Tibial nerve (tissue), 3 donors: Measurements from ENCODE around the gene XKR8.

ENCODE experiments used
- CTCF ChIP-seq, 5 experiments: fragments of 200-600 bp in 3 of 5; fragments of 450-650 bp in 2 of 5; sonication (generic) in 3 of 5; IDR thresholded peaks; one replicate each; pipeline ENCODE4 v1.5.1; 2016 to 2019; ENCODE audit warnings: antibody characterized with exemption in 5 of 5, mild to moderate bottlenecking in 3 of 5, moderate library complexity in 2 of 5
- POLR2A ChIP-seq, 2 donors: fragments of 450-650 bp; IDR thresholded peaks; one replicate each; pipeline ENCODE4 v1.6.1; 2017; ENCODE audit warnings: antibody characterized with exemption in 2 of 2, mild to moderate bottlenecking in 2 of 2, moderate library complexity in 2 of 2

DNA sequence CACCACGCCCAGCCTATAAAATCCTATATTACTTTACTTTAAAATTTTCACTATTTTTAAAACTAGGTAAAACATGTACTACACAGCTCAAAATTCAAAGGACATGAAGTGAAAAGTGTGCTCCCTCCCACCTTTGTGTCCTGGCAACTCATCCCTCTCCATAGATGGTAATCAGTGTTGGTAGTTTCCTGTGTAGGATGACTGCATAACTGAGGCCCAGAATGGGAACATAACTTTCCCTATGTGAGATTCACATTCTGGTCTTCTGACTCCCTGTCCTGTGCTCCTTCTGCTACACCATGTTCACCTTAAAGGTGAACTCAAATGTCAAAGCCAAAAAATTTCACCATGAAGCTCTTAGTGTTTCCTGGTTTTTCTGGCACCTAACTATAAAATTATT is 39.3 kb downstream of the XKR8 start:
- TF ChIP-seq CTCF (IDR thresholded peaks at IDR 0.05) (no peak), POLR2A (IDR thresholded peaks at IDR 0.05) (no peak)
